ENCODE measurements around the gene ARL15.

- TF ChIP-seq CTCF (conservative IDR thresholded peaks at IDR 0.05 in 1 of 2, IDR thresholded peaks at IDR 0.05 in 1 of 2; ENCODE audit: extremely low read depth in 1 of 2, insufficient read depth in 1 of 2, low read depth in 1 of 2, low read length in 2 of 2) = no peak
- no peak for TF ChIP-seq EZH2 (IDR thresholded peaks at IDR 0.05; ENCODE audit: borderline replicate concordance, low read length)
Measured at GRCh38 chr5:53944981-53945380, 365.4 kb downstream of the ARL15 start.
